Trophoblast cell (in vitro differentiated cells and primary cell): ENCODE measurements around the gene IL3.

Experiments used
- DNase-seq, 2 donors: peaks; one replicate each; pipeline ENCODE4 v3.0.0-alpha.2; 2016
- H2AFZ ChIP-seq: 2 replicates; pipeline ENCODE4 v1.6.1; 2013; ENCODE audit warnings: low read length, moderate library complexity, mild to moderate bottlenecking; ENCODE audit not compliant: insufficient read depth, poor library complexity
- H2AK5ac ChIP-seq: 2 replicates; pipeline ENCODE4 v1.6.1; 2013; ENCODE audit warnings: mild to moderate bottlenecking, low read length
- H2BK120ac ChIP-seq: 2 replicates; pipeline ENCODE4 v1.6.1; 2013; ENCODE audit warnings: low read length, mild to moderate bottlenecking, moderate library complexity; ENCODE audit not compliant: insufficient read depth, poor library complexity
- H2BK12ac ChIP-seq: 2 replicates; pipeline ENCODE4 v1.6.1; 2013; ENCODE audit warnings: mild to moderate bottlenecking, low read length, moderate library complexity
- H2BK5ac ChIP-seq: 2 replicates; pipeline ENCODE4 v1.6.1; 2013; ENCODE audit warnings: low read length, low read depth, moderate library complexity, mild to moderate bottlenecking; ENCODE audit not compliant: poor library complexity
- H3K14ac ChIP-seq: 2 replicates; pipeline ENCODE4 v1.6.1; 2013; ENCODE audit warnings: mild to moderate bottlenecking, low read length
- H3K18ac ChIP-seq: 2 replicates; pipeline ENCODE4 v1.6.1; 2013; ENCODE audit warnings: mild to moderate bottlenecking, low read length
- H3K23ac ChIP-seq: 2 replicates; pipeline ENCODE4 v1.6.1; 2013; ENCODE audit warnings: low read length
- H3K27ac ChIP-seq: 2 replicates; pipeline ENCODE4 v1.5.1; 2013; ENCODE audit warnings: low read depth, mild to moderate bottlenecking, inconsistent platforms, low read length, moderate library complexity
- H3K27me3 ChIP-seq: 2 replicates; pipeline ENCODE4 v1.6.1; 2013; ENCODE audit warnings: inconsistent platforms, mild to moderate bottlenecking, low read length, moderate library complexity; ENCODE audit not compliant: insufficient read depth
- H3K36me3 ChIP-seq, 2 experiments: 1 replicate in 1 of 2; 2 replicates in 1 of 2; pipeline ENCODE4 v1.6.1; 2013; ENCODE audit warnings: low read length in 2 of 2, mild to moderate bottlenecking in 2 of 2, moderate library complexity in 1 of 2; ENCODE audit not compliant: insufficient read depth in 2 of 2, control insufficient read depth in 1 of 2
- H3K4ac ChIP-seq: 2 replicates; pipeline ENCODE4 v1.6.1; 2013; ENCODE audit warnings: low read depth, mild to moderate bottlenecking, low read length, moderate library complexity
- H3K4me1 ChIP-seq, 2 experiments: 1 replicate in 1 of 2; 2 replicates in 1 of 2; pipeline ENCODE4 v1.6.1; 2013; ENCODE audit warnings: low read length in 2 of 2, mild to moderate bottlenecking in 2 of 2, moderate library complexity in 1 of 2; ENCODE audit not compliant: insufficient read depth in 2 of 2, control insufficient read depth in 1 of 2
- H3K4me2 ChIP-seq: 2 replicates; pipeline ENCODE4 v1.6.1; 2013; ENCODE audit warnings: inconsistent platforms, mild to moderate bottlenecking, low read length, moderate library complexity
- H3K4me3 ChIP-seq: 2 replicates; pipeline ENCODE4 v1.5.1; 2013; ENCODE audit warnings: mild to moderate bottlenecking, low read depth, low read length, inconsistent platforms
- H3K79me1 ChIP-seq: one replicate; pipeline ENCODE4 v1.6.1; 2013; ENCODE audit warnings: low read length
- H3K79me2 ChIP-seq: 2 replicates; pipeline ENCODE4 v1.6.1; 2013; ENCODE audit warnings: low read length, mild to moderate bottlenecking; ENCODE audit not compliant: control insufficient read depth, insufficient read depth, poor library complexity
- H3K9ac ChIP-seq: 2 replicates; pipeline ENCODE4 v1.6.1; 2013; ENCODE audit warnings: mild to moderate bottlenecking, low read length
- H3K9me3 ChIP-seq: 2 replicates; pipeline ENCODE4 v1.6.1; 2013; ENCODE audit warnings: low read depth, mild to moderate bottlenecking, control low read depth, inconsistent platforms, low read length; ENCODE audit not compliant: insufficient read depth
- H4K12ac ChIP-seq: 2 replicates; pipeline ENCODE4 v1.6.1; 2013; ENCODE audit warnings: low read depth, mild to moderate bottlenecking, low read length, moderate library complexity
- H4K8ac ChIP-seq: 2 replicates; pipeline ENCODE4 v1.6.1; 2013; ENCODE audit warnings: low read depth, mild to moderate bottlenecking, low read length, moderate library complexity
- H4K91ac ChIP-seq: one replicate; pipeline ENCODE4 v1.6.1; 2013; ENCODE audit warnings: low read depth, mild to moderate bottlenecking, low read length, moderate library complexity
- WGBS: extraction: QIAGEN DNeasy Blood & Tissue Kit; methylation state at CpG from one replicate; pipeline ENCODE4 v1.1.7; 2013; ENCODE audit warnings: missing lambda C conversion rate; ENCODE audit not compliant: insufficient read length, insufficient coverage; ENCODE audit errors: extremely low coverage; 5-methylcytosine and 5-hydroxymethylcytosine counted together

IL3 gene

GRCh38 chr5:132013006-132013689, 47.3 kb upstream of the IL3 start:
- no peaks in the 10 kb centered on the region for H3K36me3 ChIP-seq
- H4K12ac ChIP-seq: no peak overlapping the region
- no peak overlapping the region for H3K27ac ChIP-seq
- H2BK5ac ChIP-seq: no peak overlapping the region
- H3K4me1 ChIP-seq: peaks cover 6 to 13% of the 10 kb centered on the region in 2 experiments
- H3K14ac ChIP-seq: no peak overlapping the region
- no peaks in the 10 kb centered on the region for H3K79me1 ChIP-seq
- no peak overlapping the region for H4K91ac ChIP-seq
- H3K23ac ChIP-seq: no peak overlapping the region
- H3K4me2 ChIP-seq: no peak overlapping the region
- WGBS: no CpG with 5 or more reads among the region's 5 CpGs
- H3K4ac ChIP-seq: no peak overlapping the region
- H2AK5ac ChIP-seq: no peak overlapping the region
- H2BK12ac ChIP-seq: no peak overlapping the region
- H2AFZ ChIP-seq: no peak overlapping the region
- no peaks in the 10 kb centered on the region for H3K79me2 ChIP-seq
- no peak overlapping the region for H3K9ac ChIP-seq
- H2BK120ac ChIP-seq: no peak overlapping the region
- H3K9me3 ChIP-seq: peaks cover 9% of the 10 kb centered on the region
- H3K18ac ChIP-seq: no peak overlapping the region
- no peak overlapping the region for H4K8ac ChIP-seq
- no peak for DNase-seq
- H3K4me3 ChIP-seq: no peak overlapping the region
- peaks cover 25% of the 10 kb centered on the region for H3K27me3 ChIP-seq

GRCh38 chr5:132013711-132014110, 46.7 kb upstream of the IL3 start:
- H3K18ac ChIP-seq: no peak overlapping the region
- H3K27ac ChIP-seq: no peak overlapping the region
- H3K9me3 ChIP-seq: peaks cover 9% of the 10 kb centered on the region
- no peak overlapping the region for H3K14ac ChIP-seq
- H4K8ac ChIP-seq: no peak overlapping the region
- no peaks in the 10 kb centered on the region for H3K79me1 ChIP-seq
- no peak overlapping the region for H2BK12ac ChIP-seq
- H3K23ac ChIP-seq: no peak overlapping the region
- H3K4ac ChIP-seq: no peak overlapping the region
- no peaks in the 10 kb centered on the region for H3K79me2 ChIP-seq
- H3K4me3 ChIP-seq: no peak overlapping the region
- H2BK120ac ChIP-seq: no peak overlapping the region
- H3K4me2 ChIP-seq: no peak overlapping the region
- peaks cover 3 to 12% of the 10 kb centered on the region in 2 experiments for H3K4me1 ChIP-seq
- no CpG with 5 or more reads among the region's 2 CpGs for WGBS
- no peak overlapping the region for H2AK5ac ChIP-seq
- no peak overlapping the region for H2BK5ac ChIP-seq
- no peak overlapping the region for H2AFZ ChIP-seq
- H3K27me3 ChIP-seq: peaks cover 25% of the 10 kb centered on the region
- H4K91ac ChIP-seq: no peak overlapping the region
- no peak overlapping the region for H4K12ac ChIP-seq
- H3K36me3 ChIP-seq: no peaks in the 10 kb centered on the region
- no peak overlapping the region for H3K9ac ChIP-seq
- no peak for DNase-seq

DNA sequence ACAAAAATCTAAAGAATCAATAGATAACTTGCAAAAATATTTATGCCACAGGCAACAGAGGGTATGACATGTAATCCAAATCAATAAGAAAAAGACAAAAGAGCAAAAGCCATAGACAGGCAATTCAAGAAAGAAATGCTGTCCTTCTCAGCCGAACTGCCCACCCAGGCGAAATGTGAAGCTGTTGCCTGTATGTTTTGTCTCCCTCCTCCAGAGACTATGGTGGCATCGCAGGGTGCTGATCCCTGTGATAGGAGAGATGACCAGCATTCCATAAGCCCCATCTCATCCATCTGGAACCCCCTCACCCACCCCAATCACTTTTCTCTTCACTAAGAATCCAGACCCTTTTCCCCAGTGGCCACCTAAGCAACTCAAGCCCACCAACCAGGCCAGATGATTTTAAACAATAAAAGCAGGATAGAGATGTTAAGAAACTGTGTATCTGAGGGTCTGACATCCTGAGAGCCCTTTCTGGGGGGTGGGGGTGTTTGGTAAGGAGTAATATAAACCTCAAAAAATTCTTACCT, 43.7 kb upstream of the IL3 start:
- H3K9ac ChIP-seq: no peak overlapping the region
- H2BK12ac ChIP-seq: no peak overlapping the region
- no peaks in the 10 kb centered on the region for H3K36me3 ChIP-seq
- H3K4me2 ChIP-seq: no peak overlapping the region
- no peak overlapping the region for H3K27ac ChIP-seq
- H3K79me2 ChIP-seq: no peaks in the 10 kb centered on the region
- no CpG with 5 or more reads among the region's 3 CpGs for WGBS
- no peak overlapping the region for H4K91ac ChIP-seq
- no peak for DNase-seq
- H2BK5ac ChIP-seq: no peak overlapping the region
- no peak overlapping the region for H3K14ac ChIP-seq
- H3K9me3 ChIP-seq: peaks cover 9% of the 10 kb centered on the region
- peaks cover 0 to 2% of the 10 kb centered on the region in 2 experiments for H3K4me1 ChIP-seq
- H2AK5ac ChIP-seq: no peak overlapping the region
- H2BK120ac ChIP-seq: no peak overlapping the region
- H3K4ac ChIP-seq: no peak overlapping the region
- H4K8ac ChIP-seq: no peak overlapping the region
- H3K18ac ChIP-seq: no peak overlapping the region
- H3K23ac ChIP-seq: no peak overlapping the region
- peaks cover 7% of the 10 kb centered on the region for H3K27me3 ChIP-seq
- H2AFZ ChIP-seq: no peak overlapping the region
- no peaks in the 10 kb centered on the region for H3K79me1 ChIP-seq
- no peak overlapping the region for H4K12ac ChIP-seq
- H3K4me3 ChIP-seq: no peak overlapping the region

- Histone ChIP-seq H2AK5ac (no peak overlapping the region), H3K79me2 (no peaks in the 10 kb centered on the region), H2AFZ (no peak overlapping the region), H2BK5ac (no peak overlapping the region), H3K9ac (no peak overlapping the region), H4K12ac (no peak overlapping the region), H3K27ac (no peak overlapping the region), H4K91ac (no peak overlapping the region), H2BK120ac (no peak overlapping the region), H3K27me3 (peaks cover 2% of the 10 kb centered on the region), H3K18ac (no peak overlapping the region), H3K4me2 (no peak overlapping the region), H3K14ac (no peak overlapping the region), H3K36me3 (no peaks in the 10 kb centered on the region), H3K9me3 (peaks cover 7% of the 10 kb centered on the region), H3K4ac (no peak overlapping the region), H2BK12ac (no peak overlapping the region), H3K23ac (no peak overlapping the region), H3K4me1 (no peaks in the 10 kb centered on the region), H3K79me1 (no peaks in the 10 kb centered on the region), H4K8ac (no peak overlapping the region), H3K4me3 (no peak overlapping the region)
- DNase-seq: no peak
- WGBS: no CpG with 5 or more reads among the region's 4 CpGs
Observed at GRCh38 chr5:132017316-132017715, 43.1 kb upstream of the IL3 start.
